ENCODE results near the gene CFAP46.

- no peak for TF ChIP-seq ZSCAN18 (CRISPR knock-in tag; IDR thresholded peaks at IDR 0.05)
- no peak for TF ChIP-seq CTCF (IDR thresholded peaks at IDR 0.05)
- no peak for TF ChIP-seq SMAD3 (CRISPR knock-in tag; IDR thresholded peaks at IDR 0.05; ENCODE audit: borderline replicate concordance)
- no peak for TF ChIP-seq E2F4 (CRISPR knock-in tag; IDR thresholded peaks at IDR 0.05; ENCODE audit: borderline replicate concordance, low read depth)
- TF ChIP-seq ERG (CRISPR knock-in tag; IDR thresholded peaks at IDR 0.05) = no peak
- TF ChIP-seq NR2C2 (CRISPR knock-in tag; IDR thresholded peaks at IDR 0.05) = no peak
- no peak for TF ChIP-seq ZNF121 (CRISPR knock-in tag; IDR thresholded peaks at IDR 0.05)
- no peak for TF ChIP-seq SMAD4 (CRISPR knock-in tag; IDR thresholded peaks at IDR 0.05)
- no peak for TF ChIP-seq E2F5 (CRISPR knock-in tag; IDR thresholded peaks at IDR 0.05)
- TF ChIP-seq IRF2 (CRISPR knock-in tag; IDR thresholded peaks at IDR 0.05; ENCODE audit: borderline replicate concordance, low read depth) = no peak
These were observed 42.1 kb downstream of the CFAP46 start for GRCh38 chr10:132900211-132900756.
